Measurements from ENCODE around the gene ANTXR2.

GRCh38 chr4:80008351-80008750 is 64.7 kb downstream of the ANTXR2 start:
- TF ChIP-seq CTCF (IDR thresholded peaks at IDR 0.05): no peak
- TF ChIP-seq POLR2A (IDR thresholded peaks at IDR 0.05): no peak
- no peak for TF ChIP-seq POLR2AphosphoS5 (IDR thresholded peaks at IDR 0.05)

All from prostate gland (tissue), 2 donors.